B cell (primary cell): ENCODE data around the gene ZBED5. TPM values are rescaled to one million over a fixed set of nuclear protein-coding genes. Genes with fewer than 3 reads are reported as not detected.

ENCODE experiments used
- ATAC-seq: fragments of 200-7000 bp; cut with Tn5 transposase; one replicate; pipeline ENCODE4 v1.10.0; 2021; ENCODE audit warnings: low read depth, mild to moderate bottlenecking, moderate number of reproducible peaks, moderate library complexity
- CTCF ChIA-PET: fragments of 350-600 bp; sonication (Branson Sonifier 250); formaldehyde crosslinking; loops from one replicate; lab custom pipeline; 2021; ENCODE audit warnings: antibody characterized with exemption, inconsistent platforms; lab: Charles Lee
- POLR2A ChIA-PET: fragments of 350-600 bp; sonication (Branson Sonifier 250); formaldehyde crosslinking; loops from one replicate; lab custom pipeline; 2021; ENCODE audit warnings: antibody characterized with exemption; lab: Charles Lee
- DNase-seq: peaks from one replicate; pipeline ENCODE4 v3.0.0; 2013
- H2AFZ ChIP-seq: 2 replicates; pipeline ENCODE4 v1.6.1; 2012; ENCODE audit warnings: mild to moderate bottlenecking, low read depth, low read length; ENCODE audit not compliant: insufficient read depth, poor library complexity, severe bottlenecking
- H3K27ac ChIP-seq, 2 donors: 1 replicate in 1 of 2; 2 replicates in 1 of 2; pipeline ENCODE4 v1.5.1; 2012 to 2013; ENCODE audit warnings: low read length in 2 of 2, mild to moderate bottlenecking in 2 of 2, moderate library complexity in 1 of 2
- H3K27me3 ChIP-seq, 4 experiments: fragments of 200-600 bp in 1 of 4; sonication (generic) in 1 of 4; replicated peaks in 1 of 4; 1 replicate in 2 of 4; 2 replicates in 2 of 4; pipeline versions ENCODE4 v1.6.1 to v1.7.0; 2013 to 2016; ENCODE audit warnings: low read length in 3 of 4, mild to moderate bottlenecking in 2 of 4, mixed read lengths in 1 of 4, moderate library complexity in 1 of 4; ENCODE audit not compliant: insufficient read depth in 4 of 4, control insufficient read depth in 3 of 4; ENCODE audit errors: control extremely low read depth in 1 of 4
- H3K36me3 ChIP-seq, 2 experiments: replicated peaks in 1 of 2; 1 replicate in 1 of 2; 2 replicates in 1 of 2; pipeline versions ENCODE4 v1.6.1 to v1.7.1; 2013; ENCODE audit warnings: low read length in 1 of 2; ENCODE audit not compliant: insufficient read depth in 2 of 2, control insufficient read depth in 1 of 2; ENCODE audit errors: control extremely low read depth in 1 of 2, extremely low read depth in 1 of 2
- H3K4me1 ChIP-seq, 2 donors: fragments of 200-600 bp in 1 of 2; sonication (generic) in 1 of 2; 1 replicate in 1 of 2; 2 replicates in 1 of 2; pipeline versions ENCODE4 v1.5.1 to v1.6.1; 2013 to 2017; ENCODE audit warnings: low read length in 2 of 2; ENCODE audit not compliant: control insufficient read depth in 2 of 2, insufficient read depth in 2 of 2
- H3K4me2 ChIP-seq: replicated peaks from 2 replicates; pipeline ENCODE3; 2012; ENCODE audit warnings: mild to moderate bottlenecking, low read depth, low read length; ENCODE audit not compliant: poor library complexity, severe bottlenecking
- H3K4me3 ChIP-seq, 5 experiments: fragments of 200-600 bp in 1 of 5; sonication (generic) in 1 of 5; 1 replicate in 3 of 5; 2 replicates in 2 of 5; pipeline versions ENCODE4 v1.5.1 to v1.7.0; 2011 to 2016; ENCODE audit warnings: low read length in 4 of 5, mild to moderate bottlenecking in 4 of 5, low read depth in 2 of 5, control low read depth in 1 of 5, moderate library complexity in 1 of 5; ENCODE audit not compliant: insufficient read depth in 1 of 5; ENCODE audit errors: control extremely low read depth in 1 of 5, extremely low read depth in 1 of 5
- H3K79me2 ChIP-seq: fragments of 200-600 bp; sonication (generic); one replicate; pipeline ENCODE4 v1.6.0; 2016; ENCODE audit warnings: low read length; ENCODE audit not compliant: control insufficient read depth, insufficient read depth
- H3K9ac ChIP-seq: fragments of 200-600 bp; sonication (generic); 2 replicates; pipeline ENCODE4 v1.6.1; 2017; ENCODE audit warnings: mild to moderate bottlenecking, low read length, moderate library complexity
- H3K9me3 ChIP-seq, 3 donors: one replicate each; pipeline versions ENCODE4 v1.6.1 to v1.7.1; 2013; ENCODE audit warnings: low read length in 2 of 3; ENCODE audit not compliant: control insufficient read depth in 2 of 3, insufficient read depth in 1 of 3; ENCODE audit errors: control extremely low read depth in 1 of 3
- H4K20me1 ChIP-seq: 2 replicates; pipeline ENCODE4 v1.6.0; 2012; ENCODE audit warnings: mild to moderate bottlenecking, low read length; ENCODE audit not compliant: insufficient read depth, control insufficient read depth, poor library complexity, severe bottlenecking
- H3K27ac Mint-ChIP-seq: one replicate; pipeline ENCODE4 v1.8.0; 2021; ENCODE audit warnings: mixed read lengths
- H3K27me3 Mint-ChIP-seq: one replicate; pipeline ENCODE4 v1.8.0; 2021; ENCODE audit warnings: mixed read lengths
- H3K4me1 Mint-ChIP-seq: one replicate; pipeline ENCODE4 v1.8.0; 2021; ENCODE audit warnings: mixed read lengths
- H3K4me3 Mint-ChIP-seq: one replicate; pipeline ENCODE4 v1.8.0; 2021; ENCODE audit warnings: mixed read lengths
- H3K9me3 Mint-ChIP-seq: one replicate; pipeline ENCODE4 v1.8.0; 2022; ENCODE audit warnings: mixed read lengths; ENCODE audit not compliant: insufficient read depth
- EZH2 ChIP-seq: IDR thresholded peaks from 2 replicates; pipeline ENCODE4 v1.6.1; 2012; ENCODE audit warnings: borderline replicate concordance, low read depth, mild to moderate bottlenecking, moderate library complexity, low read length; ENCODE audit not compliant: insufficient read depth, poor library complexity, severe bottlenecking
- WGBS: methylation state at CpG from one replicate; pipeline ENCODE4 v1.1.5; 2013; ENCODE audit warnings: missing lambda C conversion rate; ENCODE audit not compliant: insufficient coverage; 5-methylcytosine and 5-hydroxymethylcytosine counted together
- intact Hi-C: fragments of 100-400 bp; cut with micrococcal nuclease; formaldehyde crosslinking; loops from one replicate; pipeline ENCODE4 v1.10.0; 2022
- polyA plus RNA-seq: library from polyadenylated mRNA; depleted of rRNA; stranded (reverse); fragments of >200 nt; gene quantifications from 2 replicates; pipeline ENCODE4 v1.2.3, GENCODE V29; 2012
- total RNA-seq, 2 donors: library from RNA; stranded (reverse); fragments of 120-200 nt in 1 of 2; gene quantifications; 1 replicate in 1 of 2; 2 replicates in 1 of 2; pipeline versions ENCODE4 v1.2.3 to v1.2.4, GENCODE V29; 2013 to 2022
- TF ChIP-seq, protein P1 (sequence below): fragments of 200-600 bp; IDR thresholded peaks from one replicate; pipeline ENCODE4 v1.8.0; 2022; ENCODE audit warnings: antibody characterized with exemption, mild to moderate bottlenecking

Gene ZBED5
- total and polyA plus RNA-seq, 2 donors (not counting 1 experiment from before 2014, with no cell fraction given) = 66.6 to 178 TPM

DNA sequence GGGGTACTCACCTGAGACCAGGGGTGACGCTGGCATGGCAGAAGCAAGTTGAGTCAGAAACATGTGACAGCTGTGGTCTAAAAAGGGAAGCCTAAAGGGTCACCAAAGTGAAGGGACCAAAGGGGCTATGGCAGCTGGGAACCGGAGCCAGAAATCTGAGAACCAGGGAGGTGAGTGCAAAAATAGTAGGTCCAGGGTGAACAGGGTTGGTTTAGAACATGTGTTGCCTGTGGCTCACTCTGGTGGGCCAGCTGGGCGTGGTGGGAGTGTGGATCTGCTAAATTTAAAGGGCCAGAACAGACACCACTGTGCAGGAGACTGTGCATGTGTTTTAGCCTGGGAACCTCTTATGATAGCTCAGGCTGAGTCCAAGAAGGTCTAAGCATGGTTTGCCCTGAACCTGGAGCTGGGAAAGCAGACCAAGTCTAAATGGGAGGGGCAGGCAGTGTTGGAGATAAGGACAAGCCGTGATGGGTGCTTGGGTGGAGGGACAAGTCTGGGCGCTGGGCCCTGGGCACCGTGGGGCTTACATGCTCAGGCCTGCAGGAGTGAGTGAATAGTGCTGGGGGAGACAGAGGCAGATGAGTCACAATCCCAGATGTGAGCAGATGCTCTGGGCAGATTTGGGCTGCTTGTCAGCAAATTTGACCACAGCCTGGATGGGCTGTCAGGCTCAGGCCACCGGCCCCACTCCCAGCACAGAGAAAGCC, 41.4 kb upstream of the ZBED5 start:
- peak overlapping the region; percentile 16 for H2AFZ ChIP-seq
- H3K27me3 Mint-ChIP-seq = peaks cover 4% of the 10 kb centered on the region
- H3K4me3 ChIP-seq = no peak overlapping the region
- no peak overlapping the region for H3K9ac ChIP-seq
- no peaks in the 10 kb centered on the region for H3K9me3 Mint-ChIP-seq
- H3K9me3 ChIP-seq = peaks cover 0 to 3% (median 0%) of the 10 kb centered on the region in 3 donors
- ChIA-PET CTCF (interaction anchor here (0.6 to 2.1 kb wide), 3 partner anchors 107 to 1847 kb away, joined by 3 to 7 read pairs (median 5); no protein-coding TSS in a partner anchor), POLR2A (no interaction called here)
- peaks cover 0 to 4% (median 0%) of the 10 kb centered on the region in 4 experiments for H3K27me3 ChIP-seq
- 82% methylated on average over 6 of the region's 7 CpGs for WGBS
- intact Hi-C loops = no loop called here
- H3K4me3 Mint-ChIP-seq = no peak overlapping the region
- H3K27ac Mint-ChIP-seq = peak overlapping the region; percentile 34
- H3K27ac ChIP-seq = no peak overlapping the region
- H3K36me3 ChIP-seq = no peaks in the 10 kb centered on the region
- no peak overlapping the region for H3K4me2 ChIP-seq
- H3K4me1 ChIP-seq = peaks cover 0 to 10% of the 10 kb centered on the region in 2 donors
- no peak for TF ChIP-seq EZH2
- H3K79me2 ChIP-seq = no peaks in the 10 kb centered on the region
- no peaks in the 10 kb centered on the region for H4K20me1 ChIP-seq
- no peak for DNase-seq
- peak; percentile 21 for ATAC-seq
- peaks cover 13% of the 10 kb centered on the region for H3K4me1 Mint-ChIP-seq

DNA sequence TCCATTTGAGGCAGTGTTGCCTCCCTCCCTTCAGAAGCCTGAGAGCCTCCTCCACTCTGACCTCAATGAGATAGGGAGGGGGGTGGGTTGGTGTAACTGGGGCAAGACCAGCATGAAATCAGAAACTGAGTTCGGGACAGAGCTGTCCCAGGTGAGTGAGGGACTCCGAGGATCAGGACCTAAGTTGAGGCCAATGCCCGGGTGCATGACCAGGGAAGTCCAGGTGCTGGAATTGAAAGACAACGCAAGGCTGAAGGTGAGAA, 40.8 kb upstream of the ZBED5 start:
- H4K20me1 ChIP-seq = no peaks in the 10 kb centered on the region
- H3K9me3 Mint-ChIP-seq = no peaks in the 10 kb centered on the region
- peaks cover 0 to 4% (median 0%) of the 10 kb centered on the region in 4 experiments for H3K27me3 ChIP-seq
- ChIA-PET POLR2A (no interaction called here), CTCF (interaction anchor here (0.6 kb wide), 2 partner anchors 70 to 1847 kb away, joined by 3 to 4 read pairs; no protein-coding TSS in a partner anchor)
- peaks cover 13% of the 10 kb centered on the region for H3K4me1 Mint-ChIP-seq
- H3K27me3 Mint-ChIP-seq = peaks cover 4% of the 10 kb centered on the region
- H3K4me2 ChIP-seq = no peak overlapping the region
- H3K27ac ChIP-seq = no peak overlapping the region
- no peak for ATAC-seq
- H2AFZ ChIP-seq = no peak overlapping the region
- H3K4me3 ChIP-seq = no peak overlapping the region
- H3K9me3 ChIP-seq = peaks cover 0 to 1% (median 0%) of the 10 kb centered on the region in 3 donors
- no peaks in the 10 kb centered on the region for H3K36me3 ChIP-seq
- peaks cover 0 to 10% of the 10 kb centered on the region in 2 donors for H3K4me1 ChIP-seq
- no peak overlapping the region for H3K4me3 Mint-ChIP-seq
- H3K27ac Mint-ChIP-seq = no peak overlapping the region
- DNase-seq = no peak
- no peak overlapping the region for H3K9ac ChIP-seq
- intact Hi-C loops = no loop called here
- no peaks in the 10 kb centered on the region for H3K79me2 ChIP-seq
- 92% methylated on average over 4 of the region's 4 CpGs for WGBS
- TF ChIP-seq, protein P1, sequence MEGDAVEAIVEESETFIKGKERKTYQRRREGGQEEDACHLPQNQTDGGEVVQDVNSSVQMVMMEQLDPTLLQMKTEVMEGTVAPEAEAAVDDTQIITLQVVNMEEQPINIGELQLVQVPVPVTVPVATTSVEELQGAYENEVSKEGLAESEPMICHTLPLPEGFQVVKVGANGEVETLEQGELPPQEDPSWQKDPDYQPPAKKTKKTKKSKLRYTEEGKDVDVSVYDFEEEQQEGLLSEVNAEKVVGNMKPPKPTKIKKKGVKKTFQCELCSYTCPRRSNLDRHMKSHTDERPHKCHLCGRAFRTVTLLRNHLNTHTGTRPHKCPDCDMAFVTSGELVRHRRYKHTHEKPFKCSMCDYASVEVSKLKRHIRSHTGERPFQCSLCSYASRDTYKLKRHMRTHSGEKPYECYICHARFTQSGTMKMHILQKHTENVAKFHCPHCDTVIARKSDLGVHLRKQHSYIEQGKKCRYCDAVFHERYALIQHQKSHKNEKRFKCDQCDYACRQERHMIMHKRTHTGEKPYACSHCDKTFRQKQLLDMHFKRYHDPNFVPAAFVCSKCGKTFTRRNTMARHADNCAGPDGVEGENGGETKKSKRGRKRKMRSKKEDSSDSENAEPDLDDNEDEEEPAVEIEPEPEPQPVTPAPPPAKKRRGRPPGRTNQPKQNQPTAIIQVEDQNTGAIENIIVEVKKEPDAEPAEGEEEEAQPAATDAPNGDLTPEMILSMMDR = no peak
- TF ChIP-seq EZH2 = no peak
